Measurements from ENCODE around the gene CLEC16A. TPM values are rescaled to one million over a fixed set of nuclear protein-coding genes. Genes with fewer than 3 reads are reported as not detected.

Gene CLEC16A
- total and polyA plus RNA-seq, 9 of the 15 experiments (the other 6 are each of a cell fraction or from before 2014, with no cell fraction given), result 1.00 to 22.3 (median 10.0) TPM

- TF ChIP-seq AFF1 (IDR thresholded peaks at IDR 0.05; ENCODE audit: low read depth in 1 of 2, partially characterized antibody in 2 of 2) (peak in 1 of 2 experiments; percentile 78), FOXP1 (CRISPR knock-in tag; IDR thresholded peaks at IDR 0.05) (0 out of 2 replicates have a peak, but pooled peaks have one; percentile 44), ZNF830 (CRISPR knock-in tag; IDR thresholded peaks at IDR 0.05) (no peak), RAD51 (IDR thresholded peaks at IDR 0.05; ENCODE audit: borderline replicate concordance, low read depth) (peak; percentile 42; the same call in 1 of the 2 replicates), MNT (conservative IDR thresholded peaks at IDR 0.05) (peak in 1 of 2 experiments; percentile 76; a peak in 2 of 4 replicates), RNF2 (IDR thresholded peaks at IDR 0.05) (peak; percentile 80; the same call in 1 of the 2 replicates), MAFG (tag; conservative IDR thresholded peaks at IDR 0.05) (0 out of 2 replicates have a peak, but pooled peaks have one; percentile 4), ZNF239 (CRISPR knock-in tag; IDR thresholded peaks at IDR 0.05) (peak; percentile 55; the same call in 1 of the 2 replicates), CGGBP1 (CRISPR knock-in tag; IDR thresholded peaks at IDR 0.05) (0 out of 2 replicates have a peak, but pooled peaks have one; percentile 63), MAZ (CRISPR knock-in tag; conservative IDR thresholded peaks at IDR 0.05 in 1 of 2, IDR thresholded peaks at IDR 0.05 in 1 of 2) (0 out of 4 replicates have a peak, but pooled peaks of 1 of the 2 experiments have one; percentile 47), FOXM1 (IDR thresholded peaks at IDR 0.05; ENCODE audit: low read depth) (peak; percentile 92), FOXM1 (CRISPR knock-in tag; IDR thresholded peaks at IDR 0.05; ENCODE audit: low read depth) (no peak), ATF1 (CRISPR knock-in tag; IDR thresholded peaks at IDR 0.05) (no peak), ATF1 (tag; IDR thresholded peaks at IDR 0.05) (peak; percentile 66), ZNF282 (CRISPR knock-in tag; IDR thresholded peaks at IDR 0.05) (no peak), NONO (IDR thresholded peaks at IDR 0.05; ENCODE audit: low read depth in 2 of 2, low read length in 1 of 2) (peak in 1 of 2 experiments; percentile 62; a peak in 1 of 4 replicates), GTF2A2 (tag; IDR thresholded peaks at IDR 0.05) (no peak)
- TF ChIP-seq, protein P1, sequence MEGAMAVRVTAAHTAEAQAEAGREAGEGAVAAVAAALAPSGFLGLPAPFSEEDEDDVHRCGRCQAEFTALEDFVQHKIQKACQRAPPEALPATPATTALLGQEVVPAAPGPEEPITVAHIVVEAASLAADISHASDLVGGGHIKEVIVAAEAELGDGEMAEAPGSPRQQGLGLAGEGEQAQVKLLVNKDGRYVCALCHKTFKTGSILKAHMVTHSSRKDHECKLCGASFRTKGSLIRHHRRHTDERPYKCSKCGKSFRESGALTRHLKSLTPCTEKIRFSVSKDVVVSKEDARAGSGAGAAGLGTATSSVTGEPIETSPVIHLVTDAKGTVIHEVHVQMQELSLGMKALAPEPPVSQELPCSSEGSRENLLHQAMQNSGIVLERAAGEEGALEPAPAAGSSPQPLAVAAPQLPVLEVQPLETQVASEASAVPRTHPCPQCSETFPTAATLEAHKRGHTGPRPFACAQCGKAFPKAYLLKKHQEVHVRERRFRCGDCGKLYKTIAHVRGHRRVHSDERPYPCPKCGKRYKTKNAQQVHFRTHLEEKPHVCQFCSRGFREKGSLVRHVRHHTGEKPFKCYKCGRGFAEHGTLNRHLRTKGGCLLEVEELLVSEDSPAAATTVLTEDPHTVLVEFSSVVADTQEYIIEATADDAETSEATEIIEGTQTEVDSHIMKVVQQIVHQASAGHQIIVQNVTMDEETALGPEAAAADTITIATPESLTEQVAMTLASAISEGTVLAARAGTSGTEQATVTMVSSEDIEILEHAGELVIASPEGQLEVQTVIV (CRISPR knock-in tag; IDR thresholded peaks at IDR 0.05; ENCODE audit: borderline replicate concordance), result no peak
Observed at GRCh38 chr16:11101695-11102522, 157.5 kb downstream of the CLEC16A start (continued).

Measured in K562 (cell line).